ENCODE measurements around the gene ESPN. TPM values are rescaled to one million over a fixed set of nuclear protein-coding genes. Genes with fewer than 3 reads are reported as not detected.
"Not testable (repeated sequence)": the region's sequence is repeated elsewhere in the genome, so short reads cannot be mapped to it uniquely, and the experiment has no call there.

The ESPN gene
- total RNA-seq, 2 donors from 2014 or later, result 0.47 TPM; not detected in 1

- DNase-seq (ENCODE audit: low spot score), result no peak
- TF ChIP-seq CTCF (IDR thresholded peaks at IDR 0.05), result no peak
- H3K9me3 ChIP-seq, result no peaks in the 10 kb centered on the region
- no peaks in the 10 kb centered on the region for H3K36me3 ChIP-seq
- H3K4me1 ChIP-seq, result peaks cover 0 to 36% of the 10 kb centered on the region in 2 donors
- peaks cover 19 to 23% of the 10 kb centered on the region in 2 donors for H3K27me3 ChIP-seq
- no peak overlapping the region for H3K4me3 ChIP-seq
- H3K27ac ChIP-seq, result no peak overlapping the region
Observed at GRCh38 chr1:6427441-6428390, 3.1 kb downstream of the ESPN start.

GRCh38 chr1:6428453-6428852 is 3.9 kb downstream of the ESPN start:
- H3K9me3 ChIP-seq; DNase-seq (ENCODE audit: low spot score); H3K27ac ChIP-seq; H3K36me3 ChIP-seq; H3K4me3 ChIP-seq: not testable (repeated sequence)
- Histone ChIP-seq H3K4me1 (peaks cover 0 to 29% of the 10 kb centered on the region in 2 donors), H3K27me3 (peaks cover 18 to 19% of the 10 kb centered on the region in 2 donors)

GRCh38 chr1:6429660-6430411 is 5.3 kb downstream of the ESPN start:
- peaks cover 0 to 15% of the 10 kb centered on the region in 2 donors for H3K4me1 ChIP-seq
- peaks cover 8 to 12% of the 10 kb centered on the region in 2 donors for H3K27me3 ChIP-seq
- H3K4me3 ChIP-seq; DNase-seq (ENCODE audit: low spot score); H3K27ac ChIP-seq; H3K9me3 ChIP-seq; H3K36me3 ChIP-seq: not testable (repeated sequence)

GRCh38 chr1:6431645-6432579 is 7.3 kb downstream of the ESPN start:
- not testable (repeated sequence) for H3K4me3 ChIP-seq; H3K27me3 ChIP-seq; H3K9me3 ChIP-seq; H3K27ac ChIP-seq; H3K4me1 ChIP-seq; DNase-seq (ENCODE audit: low spot score); H3K36me3 ChIP-seq

- H3K4me1 ChIP-seq, result peaks cover 0 to 8% of the 10 kb centered on the region in 2 donors
- DNase-seq (ENCODE audit: low spot score), result no peak
- no peak overlapping the region for H3K4me3 ChIP-seq
- H3K27ac ChIP-seq, result no peak overlapping the region
- H3K36me3 ChIP-seq, result no peaks in the 10 kb centered on the region
- no peaks in the 10 kb centered on the region for H3K9me3 ChIP-seq
- TF ChIP-seq CTCF (IDR thresholded peaks at IDR 0.05), result no peak
- no peaks in the 10 kb centered on the region for H3K27me3 ChIP-seq
Observed at GRCh38 chr1:6434186-6434585, 9.6 kb downstream of the ESPN start.

GRCh38 chr1:6435129-6435528 is 10.6 kb downstream of the ESPN start:
- H3K27me3 ChIP-seq, result peaks cover 0 to 5% of the 10 kb centered on the region in 2 donors
- H3K4me3 ChIP-seq, result no peak overlapping the region
- no peak for TF ChIP-seq CTCF (IDR thresholded peaks at IDR 0.05)
- H3K9me3 ChIP-seq, result no peaks in the 10 kb centered on the region
- no peaks in the 10 kb centered on the region for H3K36me3 ChIP-seq
- H3K27ac ChIP-seq, result no peak overlapping the region
- no peak for DNase-seq (ENCODE audit: low spot score)
- peaks cover 0 to 4% of the 10 kb centered on the region in 2 donors for H3K4me1 ChIP-seq
